HG02763 (cell line): ENCODE results near the gene GULP1.
"Not testable (repeated sequence)": the region's sequence is repeated elsewhere in the genome, so short reads cannot be mapped to it uniquely, and the experiment has no call there.

Source experiments
- ATAC-seq: cut with Tn5 transposase; IDR thresholded peaks from one replicate; pipeline ENCODE4 v1.9.1; 2021; ENCODE audit warnings: mild to moderate bottlenecking, moderate library complexity; ENCODE audit not compliant: unreplicated experiment

Gene GULP1

DNA sequence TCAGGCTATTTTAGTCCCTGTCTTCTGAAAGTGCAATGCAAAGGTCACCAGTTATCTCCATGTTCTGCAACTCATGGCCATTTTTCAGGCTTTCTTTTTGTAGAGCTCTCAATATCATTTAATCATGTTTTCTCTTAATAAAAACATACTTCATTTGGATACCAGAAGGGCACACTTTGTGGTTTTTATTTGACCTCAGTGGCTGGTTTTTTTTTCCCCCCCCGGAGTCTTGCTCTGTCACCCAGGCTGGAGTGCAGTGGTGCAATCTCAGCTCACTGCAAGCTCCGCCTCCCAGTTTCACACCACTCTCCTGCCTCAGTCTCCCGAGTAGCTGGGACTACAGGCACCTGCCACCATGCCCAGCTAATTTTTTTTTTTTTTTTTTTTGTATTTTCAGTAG lies 174.4 kb downstream of the GULP1 start:
- ATAC-seq = not testable (repeated sequence)

DNA sequence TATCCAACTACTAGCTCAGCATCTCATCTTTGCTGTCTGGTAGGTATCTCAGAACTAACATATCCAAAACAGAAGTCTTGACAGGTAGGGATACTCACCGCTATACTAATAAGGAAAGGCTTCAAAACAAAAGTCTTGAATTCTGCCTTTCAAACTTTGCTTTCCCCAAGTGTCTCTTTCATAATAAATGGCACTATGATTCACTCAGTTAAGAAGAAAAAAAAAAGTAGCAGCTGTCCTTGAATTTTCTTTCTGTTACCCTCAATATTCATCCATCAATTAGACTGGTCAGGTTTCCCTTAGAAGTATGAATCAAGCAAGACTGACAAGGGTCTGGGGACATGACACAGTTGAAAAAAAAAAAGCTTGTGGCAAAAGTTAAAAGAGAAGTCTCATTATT lies 175.1 kb downstream of the GULP1 start:
- ATAC-seq = no peak

DNA sequence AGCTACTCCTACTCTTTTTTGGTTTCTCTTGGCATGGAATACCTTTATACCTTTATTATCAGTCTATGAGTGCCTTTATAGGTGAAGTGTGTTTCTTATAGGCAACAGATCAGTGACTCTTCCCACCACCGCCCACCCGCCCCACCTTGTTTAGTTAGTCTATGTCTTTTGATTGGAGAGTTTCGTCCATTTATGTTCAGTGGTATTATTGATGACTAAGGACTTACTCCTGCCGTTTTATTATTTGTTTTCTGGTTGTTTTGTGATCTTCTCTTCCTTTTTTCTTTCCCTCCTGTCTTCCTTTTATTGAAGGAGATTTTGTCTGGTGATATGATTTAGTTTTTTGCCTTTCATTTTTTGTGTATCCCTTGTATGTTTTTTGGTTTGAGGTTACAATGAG lies 179.5 kb downstream of the GULP1 start:
- ATAC-seq = no peak

GRCh38 chr2:188473306-188473705 lies 181.6 kb downstream of the GULP1 start:
- no peak for ATAC-seq

GRCh38 chr2:188474316-188474715 lies 182.6 kb downstream of the GULP1 start:
- no peak for ATAC-seq

- ATAC-seq = no peak
These were observed 184.3 kb downstream of the GULP1 start for GRCh38 chr2:188475945-188476344.

DNA sequence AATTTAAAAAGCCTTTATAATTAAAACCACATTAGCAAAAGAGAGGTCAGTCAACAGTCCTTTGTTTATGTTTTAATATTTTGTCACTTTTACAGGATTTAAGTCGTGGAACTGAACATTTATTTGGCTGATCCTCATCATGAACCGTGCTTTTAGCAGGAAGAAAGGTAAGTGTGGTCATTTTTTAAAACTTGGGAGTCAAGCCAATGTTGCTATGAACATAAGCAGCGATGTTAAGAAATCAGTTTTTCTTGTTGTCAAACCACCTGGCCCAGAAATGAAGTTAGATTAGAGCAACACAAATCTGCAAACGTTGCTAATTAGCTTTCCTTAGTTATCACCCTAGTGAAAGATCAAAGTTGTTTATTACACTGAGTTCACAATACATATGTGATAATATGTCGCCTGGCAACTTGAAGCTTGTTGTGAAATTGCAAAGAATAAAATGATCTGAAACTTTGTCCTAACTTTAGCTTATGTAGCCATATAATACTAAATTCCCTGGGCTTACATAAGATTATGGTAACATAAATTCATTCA lies 186.0 kb downstream of the GULP1 start:
- no peak for ATAC-seq

- ATAC-seq = peak; percentile 92
These were observed 187.1 kb downstream of the GULP1 start for GRCh38 chr2:188478724-188479123.

DNA sequence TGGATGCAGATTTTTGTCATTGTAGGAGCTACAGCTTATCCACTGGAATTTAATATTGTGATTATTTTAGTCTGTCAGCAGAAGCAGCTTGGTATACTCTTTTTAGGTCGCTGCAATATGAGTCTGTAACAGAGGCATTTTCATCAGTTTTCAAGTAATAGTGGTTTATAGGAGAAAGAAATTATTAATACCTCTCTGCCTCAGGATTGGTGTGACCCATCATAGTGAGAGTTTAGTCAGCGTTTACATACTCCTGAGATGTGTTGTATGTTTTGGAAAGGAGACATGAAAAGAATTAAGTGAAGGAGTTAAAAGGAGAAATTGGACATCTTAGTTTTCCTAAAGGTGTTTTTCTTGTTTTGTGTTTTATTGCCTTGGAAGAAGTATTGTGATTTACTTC lies 189.8 kb downstream of the GULP1 start:
- ATAC-seq = no peak

GRCh38 chr2:188485496-188485895 lies 193.8 kb downstream of the GULP1 start:
- ATAC-seq = no peak

DNA sequence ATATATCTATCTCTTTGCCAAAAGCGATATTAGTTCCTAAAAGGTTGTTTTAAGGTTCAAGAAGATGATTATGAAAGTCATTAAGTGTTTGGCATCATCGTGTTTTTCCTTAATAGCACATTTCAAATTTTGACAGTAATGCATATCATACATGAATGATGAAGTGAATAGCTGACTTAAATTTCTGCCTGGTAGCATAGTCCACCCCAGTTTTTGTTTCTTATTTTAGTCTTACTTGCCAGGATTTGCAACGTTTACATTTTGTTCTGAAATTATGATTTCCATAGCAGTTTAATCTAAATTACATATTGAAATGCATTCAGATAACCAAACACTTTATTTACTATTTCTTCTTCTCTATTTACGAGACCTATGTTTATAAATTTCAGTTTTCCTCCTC lies 201.1 kb downstream of the GULP1 start:
- no peak for ATAC-seq

DNA sequence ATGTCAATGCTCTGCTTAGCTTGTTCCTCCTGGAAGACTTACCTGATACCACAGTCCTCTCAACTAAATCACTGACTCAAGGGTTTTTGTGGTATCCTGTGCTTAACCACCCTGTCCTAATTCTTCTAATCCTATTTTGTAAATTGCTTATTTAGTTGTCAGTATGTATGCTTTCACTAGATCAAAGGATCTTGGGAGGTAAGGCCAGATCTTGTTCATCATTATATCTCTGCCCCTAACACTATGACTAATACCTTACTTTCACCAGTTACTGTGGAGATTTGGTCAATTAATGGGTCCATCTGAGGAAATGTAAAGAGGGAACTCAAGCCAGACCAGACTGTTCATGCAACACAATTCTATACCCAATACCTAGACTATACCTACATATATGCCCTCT lies 203.2 kb downstream of the GULP1 start:
- ATAC-seq = no peak

GRCh38 chr2:188495969-188496431 lies 204.3 kb downstream of the GULP1 start:
- no peak for ATAC-seq

GRCh38 chr2:188497726-188498125 lies 206.1 kb downstream of the GULP1 start:
- no peak for ATAC-seq

- no peak for ATAC-seq
These were observed 212.3 kb downstream of the GULP1 start for GRCh38 chr2:188503975-188504374.

DNA sequence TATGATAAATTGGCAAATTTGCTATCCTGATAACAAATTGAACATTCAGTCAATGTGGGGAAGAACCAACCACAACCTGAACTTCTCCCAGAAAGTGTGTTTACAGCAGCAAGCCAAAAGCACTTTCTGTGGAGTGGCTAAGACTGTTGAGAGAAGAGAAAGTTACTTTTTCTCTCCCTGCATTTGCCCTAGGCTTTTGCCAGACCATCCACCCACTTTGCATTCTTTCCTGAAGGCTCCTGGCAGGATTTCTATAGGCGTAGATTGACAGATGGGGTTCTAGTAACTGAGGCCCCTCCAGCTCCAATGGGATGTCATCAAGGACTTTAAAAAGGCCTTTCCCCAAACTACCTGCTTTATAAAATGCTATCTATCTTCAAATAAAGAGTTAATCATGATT lies 215.2 kb downstream of the GULP1 start:
- ATAC-seq = no peak

GRCh38 chr2:188511346-188511745 lies 219.7 kb downstream of the GULP1 start:
- ATAC-seq = no peak

- ATAC-seq = no peak
These were observed 220.8 kb downstream of the GULP1 start for GRCh38 chr2:188512456-188512855.

GRCh38 chr2:188515918-188516317 lies 224.2 kb downstream of the GULP1 start:
- no peak for ATAC-seq

GRCh38 chr2:188517549-188518215 lies 226.0 kb downstream of the GULP1 start:
- ATAC-seq = no peak

DNA sequence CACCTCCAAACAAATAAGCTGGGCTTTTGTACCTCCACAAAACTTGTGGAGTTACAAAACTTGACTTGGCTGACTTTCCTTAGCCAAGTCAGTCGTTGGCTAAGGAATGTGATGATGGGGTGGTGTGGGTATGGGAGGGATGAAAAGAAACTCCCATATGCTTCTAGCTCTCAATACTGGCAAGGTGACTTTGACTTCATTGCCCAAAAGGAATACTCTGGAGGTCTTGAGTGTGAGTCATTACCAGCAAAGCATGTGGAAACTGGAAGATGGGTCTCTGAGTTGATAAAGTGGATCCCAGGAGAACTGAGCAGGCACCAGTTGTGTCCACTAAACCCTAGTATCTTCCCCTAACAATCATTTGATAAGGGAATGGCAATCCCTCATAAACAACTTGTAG lies 226.7 kb downstream of the GULP1 start:
- no peak for ATAC-seq

DNA sequence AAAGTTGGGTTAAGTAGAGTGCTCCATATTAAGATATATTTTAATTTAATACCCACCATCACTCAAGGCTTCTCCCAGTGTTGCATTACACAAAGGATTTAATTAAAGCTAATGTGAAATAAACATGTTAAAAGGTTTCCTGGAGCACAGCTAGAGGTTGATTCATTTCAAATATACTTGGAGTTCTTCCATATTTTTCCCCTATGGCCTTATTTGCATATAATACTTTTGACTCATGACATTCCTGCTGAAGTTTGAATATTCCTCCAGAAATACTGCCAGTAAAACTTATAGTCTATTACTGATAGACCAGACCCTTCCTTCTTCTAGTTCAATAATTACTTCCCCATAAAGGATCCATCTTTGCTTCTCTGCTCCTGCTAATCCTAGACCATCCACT lies 227.5 kb downstream of the GULP1 start:
- no peak for ATAC-seq

DNA sequence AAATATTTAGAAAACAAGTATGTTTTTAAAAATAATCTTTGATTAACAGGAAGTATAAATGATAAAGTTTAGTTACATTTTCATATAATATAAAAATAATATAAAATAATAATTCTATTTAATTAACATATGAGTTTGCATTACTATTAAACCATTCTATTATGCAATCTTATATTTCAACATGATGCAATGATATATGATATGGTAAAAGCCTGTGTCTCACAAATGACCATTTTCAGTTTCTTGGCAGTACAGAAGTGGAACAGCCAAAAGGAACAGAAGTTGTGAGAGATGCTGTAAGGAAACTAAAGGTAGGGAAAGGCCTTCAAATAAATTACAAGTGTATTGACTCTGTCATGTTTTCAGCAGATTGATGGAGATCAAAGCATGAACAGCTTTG lies 230.8 kb downstream of the GULP1 start:
- no peak for ATAC-seq
